Activated naive CD4-positive, alpha-beta T cell treated with anti-CD3 and anti-CD28 coated beads, Interleukin-2, amount 10 ng/mL, durations not matched to agents 7 days and 5 days (primary cell): Measurements from ENCODE around the gene GATAD2B.
A peak's percentile ranks its signal among the peaks of the same experiment; 100 is the strongest.

Experiments
- CTCF ChIA-PET: fragments of 350-600 bp; sonication (Branson Sonifier 250); formaldehyde crosslinking; loops from one replicate; lab custom pipeline; 2021; ENCODE audit warnings: antibody characterized with exemption; lab: Charles Lee
- DNase-seq: peaks from one replicate; pipeline ENCODE4 v3.0.0-alpha.2; 2020
- H3K27ac Mint-ChIP-seq: one replicate; pipeline ENCODE4 v1.8.0; 2021; ENCODE audit warnings: mild to moderate bottlenecking, moderate library complexity, mixed read lengths
- H3K27me3 Mint-ChIP-seq: one replicate; pipeline ENCODE4 v1.8.0; 2021; ENCODE audit warnings: mild to moderate bottlenecking, mixed read lengths
- H3K36me3 Mint-ChIP-seq: one replicate; pipeline ENCODE4 v1.8.0; 2021; ENCODE audit warnings: mixed read lengths
- H3K4me1 Mint-ChIP-seq: one replicate; pipeline ENCODE4 v1.8.0; 2021; ENCODE audit warnings: mixed read lengths
- H3K4me3 Mint-ChIP-seq: one replicate; pipeline ENCODE4 v1.8.0; 2021; ENCODE audit warnings: mild to moderate bottlenecking, moderate library complexity, mixed read lengths
- H3K9me3 Mint-ChIP-seq: one replicate; pipeline ENCODE4 v1.8.0; 2021; ENCODE audit warnings: mixed read lengths

The GATAD2B gene

DNA sequence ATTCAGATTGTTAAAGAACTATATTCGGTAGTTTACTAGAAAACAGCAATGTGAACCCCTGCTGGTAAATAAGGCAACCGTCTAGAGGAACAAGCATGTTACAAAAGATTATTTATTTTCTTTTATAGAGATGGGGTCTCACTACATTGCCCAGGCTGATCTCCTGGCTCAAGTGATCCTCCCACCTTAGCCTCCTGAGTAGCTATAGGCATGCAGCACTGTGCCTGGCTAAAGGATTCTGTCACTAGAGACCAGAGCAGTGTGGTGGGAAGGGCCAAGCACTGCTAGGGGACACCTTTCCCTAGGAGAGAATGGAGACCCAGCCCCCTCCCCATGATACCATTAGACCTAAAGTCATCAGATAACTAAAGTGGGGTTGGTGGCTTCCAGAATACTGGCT is 118.7 kb downstream of the GATAD2B start:
- Mint-ChIP-seq H3K4me3 (no peak overlapping the region), H3K9me3 (no peaks in the 10 kb centered on the region), H3K27me3 (no peaks in the 10 kb centered on the region), H3K4me1 (peaks cover 29% of the 10 kb centered on the region), H3K27ac (peak overlapping the region; percentile 67), H3K36me3 (peaks cover 31% of the 10 kb centered on the region)
- CTCF ChIA-PET, result interaction anchor here (1.2 to 1.4 kb wide), 2 partner anchors 142 to 182 kb away, joined by 4 to 6 read pairs; partner anchors contain the start of genes DENND4B and RAB13
- DNase-seq, result no peak

DNA sequence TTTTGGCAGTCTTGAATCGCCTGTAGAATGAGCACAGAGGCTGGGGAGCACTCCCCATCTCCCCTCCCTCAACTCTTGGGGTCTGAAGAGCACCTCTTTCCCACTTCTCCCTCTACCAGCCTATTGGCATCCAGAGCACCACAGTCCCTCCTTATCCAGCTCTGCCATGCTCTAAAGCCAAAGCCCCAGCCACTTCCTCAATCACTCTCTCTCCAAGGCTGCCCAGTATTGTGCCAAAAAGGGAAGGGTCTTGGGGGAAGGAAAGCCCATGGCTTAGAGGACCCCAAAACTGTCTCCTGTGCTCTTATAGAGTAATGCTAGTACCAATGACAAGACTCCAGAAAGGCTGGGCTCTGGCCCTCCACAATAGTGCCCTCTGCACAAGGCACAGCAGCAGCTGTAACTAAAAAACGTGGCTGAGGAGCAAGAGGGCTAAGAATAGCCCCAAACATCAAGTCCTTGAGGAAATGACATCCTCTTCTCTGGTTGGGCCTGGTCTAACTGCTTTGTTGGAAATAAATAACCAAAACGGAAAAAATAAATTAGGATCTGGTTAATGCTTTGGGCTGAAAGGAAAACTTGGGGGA is 119.2 kb downstream of the GATAD2B start:
- Mint-ChIP-seq H3K4me1 (peaks cover 29% of the 10 kb centered on the region), H3K27me3 (no peaks in the 10 kb centered on the region), H3K36me3 (peaks cover 27% of the 10 kb centered on the region), H3K9me3 (no peaks in the 10 kb centered on the region), H3K4me3 (no peak overlapping the region), H3K27ac (peak overlapping the region; percentile 1)
- no peak for DNase-seq
- CTCF ChIA-PET, result interaction anchor here (0.9 to 1.4 kb wide), 4 partner anchors 30 to 183 kb away, joined by 3 to 6 read pairs (median 4); partner anchors contain the start of genes DENND4B, GATAD2B and RAB13

DNA sequence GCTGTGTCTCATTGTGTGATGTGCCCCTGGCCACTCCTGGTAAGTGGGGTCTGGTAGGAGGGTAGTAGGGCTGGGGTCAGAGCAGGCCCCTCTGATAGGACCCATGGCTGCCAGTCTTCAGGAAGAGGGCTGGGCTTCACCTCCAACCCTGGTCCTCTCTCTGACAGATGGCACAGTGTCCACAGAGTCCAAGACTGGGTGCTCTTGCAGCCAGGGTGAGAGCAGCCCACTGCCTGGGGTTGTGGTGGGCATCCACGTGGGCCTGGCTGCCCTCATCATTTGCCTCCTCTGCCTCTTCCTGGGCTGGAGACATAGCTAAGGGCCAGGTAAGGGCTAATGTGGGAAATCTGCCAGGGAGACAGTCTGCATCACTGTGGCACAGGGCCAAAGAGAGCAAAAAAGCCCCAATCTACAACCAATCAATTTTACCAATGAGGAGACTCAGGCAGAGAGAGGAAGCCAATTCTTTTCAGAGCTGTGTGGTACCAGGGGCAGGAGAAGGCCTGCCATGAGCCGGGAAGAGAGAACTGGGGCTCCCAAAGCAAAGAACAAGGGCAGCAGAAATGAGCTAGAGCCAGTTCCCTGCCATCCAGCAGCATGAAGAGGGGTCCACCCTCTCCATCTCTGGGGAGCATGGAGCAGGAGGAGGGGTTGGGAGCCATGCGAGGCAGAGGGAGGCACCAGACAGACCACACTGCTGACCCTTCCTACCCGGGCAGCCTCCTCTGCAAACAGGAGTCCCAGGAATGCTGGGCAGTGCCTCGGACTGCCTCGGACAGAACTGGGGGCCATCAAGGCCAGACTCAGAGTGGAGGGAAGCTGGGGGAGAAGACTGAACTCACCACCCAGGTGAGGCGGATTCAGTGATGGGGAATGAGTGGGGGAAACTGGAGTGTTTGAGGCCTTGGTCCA is 120.7 kb downstream of the GATAD2B start:
- H3K9me3 Mint-ChIP-seq, result no peaks in the 10 kb centered on the region
- CTCF ChIA-PET, result interaction anchor here (0.9 to 1.1 kb wide), 2 partner anchors 28 to 121 kb away, joined by 3 read pairs; partner anchors contain the start of gene GATAD2B
- H3K27me3 Mint-ChIP-seq, result no peaks in the 10 kb centered on the region

DNA sequence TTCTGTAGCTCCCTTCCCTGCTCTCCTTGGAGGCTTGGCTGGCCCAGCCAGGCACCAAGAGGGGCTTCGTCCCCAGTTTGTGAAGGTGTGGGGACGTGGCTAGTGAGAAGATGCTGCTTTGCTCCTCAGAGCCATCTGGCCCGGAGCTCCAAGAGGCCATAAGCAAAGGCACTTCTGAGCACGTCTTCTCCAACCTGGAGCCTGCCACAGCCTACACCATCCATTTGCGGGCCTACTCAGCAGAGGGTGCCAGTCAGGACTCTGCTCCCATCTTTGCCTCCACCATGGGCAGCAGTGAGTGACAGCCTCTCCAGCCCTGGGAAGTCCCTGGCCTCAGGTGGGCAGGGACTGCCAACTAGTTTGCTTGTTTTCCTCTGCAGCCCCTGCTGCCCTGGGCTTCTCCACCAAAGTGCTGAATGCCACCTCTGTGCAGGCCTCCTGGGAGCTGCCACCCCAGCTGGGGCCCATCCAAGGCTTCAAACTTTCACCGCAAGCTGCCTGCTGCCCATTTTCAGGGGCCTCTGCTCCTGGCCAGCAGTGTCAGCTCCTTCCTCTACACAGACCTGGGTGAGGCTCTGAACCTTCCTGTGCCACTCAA is 121.6 kb downstream of the GATAD2B start:
- peak; percentile 14 for DNase-seq
- Mint-ChIP-seq H3K36me3 (peaks cover 23% of the 10 kb centered on the region), H3K4me1 (peaks cover 41% of the 10 kb centered on the region), H3K9me3 (no peaks in the 10 kb centered on the region), H3K27ac (peak overlapping the region; percentile 6), H3K4me3 (no peak overlapping the region), H3K27me3 (peaks cover 4% of the 10 kb centered on the region)
- CTCF ChIA-PET, result interaction anchor here (0.6 kb wide), 1 partner anchor 186 kb away, joined by 3 read pairs; no protein-coding TSS in a partner anchor

More for the DNA sequence above, 120.7 kb downstream of the GATAD2B start:
- H3K36me3 Mint-ChIP-seq, result peaks cover 26% of the 10 kb centered on the region
- no peak overlapping the region for H3K4me3 Mint-ChIP-seq
- no peak overlapping the region for H3K27ac Mint-ChIP-seq
- DNase-seq, result no peak
- peaks cover 37% of the 10 kb centered on the region for H3K4me1 Mint-ChIP-seq

DNA sequence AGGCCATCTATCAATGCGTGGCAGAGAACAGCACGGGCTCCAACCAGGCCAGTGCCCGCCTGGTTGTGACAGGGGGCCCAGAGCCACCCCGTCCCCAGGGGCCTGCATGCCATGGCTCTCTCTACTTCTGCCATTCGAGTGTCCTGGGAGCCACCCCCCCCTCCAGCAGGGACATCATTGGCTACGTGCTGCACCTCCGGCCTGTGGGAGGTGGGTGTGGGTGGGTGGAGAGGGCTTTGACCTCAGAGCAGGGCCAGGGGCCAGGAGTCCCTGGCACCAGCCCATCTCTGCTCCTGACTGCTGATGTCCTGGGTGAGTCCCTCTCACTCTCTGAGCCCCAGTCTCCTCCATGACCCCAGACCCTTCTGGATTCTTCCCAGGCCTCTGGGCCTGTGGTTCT is 122.3 kb downstream of the GATAD2B start:
- no peaks in the 10 kb centered on the region for H3K9me3 Mint-ChIP-seq
- H3K4me3 Mint-ChIP-seq, result no peak overlapping the region
- peaks cover 4% of the 10 kb centered on the region for H3K27me3 Mint-ChIP-seq
- no peak for DNase-seq
- peak overlapping the region; percentile 6 for H3K27ac Mint-ChIP-seq
- peaks cover 41% of the 10 kb centered on the region for H3K4me1 Mint-ChIP-seq
- CTCF ChIA-PET, result no interaction called here
- H3K36me3 Mint-ChIP-seq, result peaks cover 22% of the 10 kb centered on the region

DNA sequence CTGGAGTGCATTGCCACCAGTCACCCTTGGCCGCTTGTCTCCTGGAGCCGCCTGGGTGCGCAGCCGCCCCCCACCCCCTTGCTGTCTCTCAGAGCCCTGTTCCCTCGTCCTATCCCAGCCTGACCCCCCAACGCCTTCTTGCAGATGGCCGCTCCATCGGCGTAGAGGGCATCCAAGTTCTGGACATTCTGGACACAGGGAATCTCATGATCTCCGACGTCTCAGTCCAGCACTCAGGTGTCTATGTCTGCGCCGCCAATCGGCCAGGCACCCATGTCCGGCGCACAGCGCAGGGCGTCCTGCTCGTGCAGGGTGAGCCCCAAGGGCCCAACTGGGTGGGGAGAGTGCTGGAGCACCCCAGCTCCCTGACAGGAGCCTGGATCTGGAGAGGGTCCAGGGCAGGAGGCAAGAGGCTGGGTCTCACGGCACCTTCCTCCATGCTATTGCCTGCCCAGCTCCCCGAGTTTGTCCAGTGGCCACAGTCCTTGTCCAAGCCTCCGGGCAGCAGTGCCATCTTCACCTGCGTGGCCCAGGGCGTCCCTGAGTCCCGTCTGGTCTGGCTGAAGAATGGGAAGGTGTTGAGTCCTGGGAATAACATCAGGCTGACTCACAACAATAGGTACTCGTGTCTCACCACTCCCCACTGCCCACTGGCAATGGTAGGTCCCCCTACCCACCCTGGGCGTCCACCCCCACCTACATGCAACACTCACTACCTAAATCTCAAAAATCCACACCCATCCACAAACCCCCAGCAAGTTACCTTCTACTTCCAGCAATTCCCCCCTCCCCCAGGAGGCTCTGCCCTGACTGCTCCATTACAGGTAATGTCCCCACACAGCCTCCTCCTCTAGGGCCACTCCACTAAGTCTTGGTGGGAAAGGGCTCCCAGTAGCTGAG is 123.0 kb downstream of the GATAD2B start:
- no peak overlapping the region for H3K4me3 Mint-ChIP-seq
- H3K36me3 Mint-ChIP-seq, result peaks cover 19% of the 10 kb centered on the region
- no peaks in the 10 kb centered on the region for H3K9me3 Mint-ChIP-seq
- no peak for DNase-seq
- CTCF ChIA-PET, result interaction anchor here (3.7 kb wide), 1 partner anchor 186 kb away, joined by 54 read pairs; the partner anchor contains the start of gene RAB13
- H3K27me3 Mint-ChIP-seq, result peaks cover 4% of the 10 kb centered on the region
- H3K27ac Mint-ChIP-seq, result no peak overlapping the region
- peaks cover 35% of the 10 kb centered on the region for H3K4me1 Mint-ChIP-seq

DNA sequence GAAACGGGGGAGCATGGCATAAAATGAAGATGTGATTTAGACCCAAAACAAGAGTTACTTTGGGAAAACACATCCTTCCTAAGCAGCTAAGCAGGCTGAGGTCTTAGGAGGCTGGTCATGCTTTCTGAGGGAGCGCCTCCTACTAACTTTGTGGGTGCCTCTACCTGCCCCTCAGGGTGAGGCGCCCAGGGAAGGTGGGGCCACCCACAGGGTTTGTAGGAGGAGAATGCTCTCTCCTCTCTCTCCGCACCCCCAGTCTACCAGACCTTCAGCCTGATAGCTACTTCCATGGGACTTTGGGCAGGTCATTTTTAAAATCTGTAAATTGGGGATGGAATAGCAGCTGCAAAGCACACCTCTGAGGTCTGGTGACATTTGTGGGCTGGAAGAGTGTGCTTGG is 123.8 kb downstream of the GATAD2B start:
- Mint-ChIP-seq H3K27ac (no peak overlapping the region), H3K36me3 (peaks cover 17% of the 10 kb centered on the region), H3K9me3 (no peaks in the 10 kb centered on the region), H3K4me3 (no peak overlapping the region), H3K4me1 (peaks cover 32% of the 10 kb centered on the region), H3K27me3 (peaks cover 4% of the 10 kb centered on the region)
- CTCF ChIA-PET, result interaction anchor here (0.7 to 3.7 kb wide), 3 partner anchors 18 to 187 kb away, joined by 3 to 54 read pairs (median 4); partner anchors contain the start of gene RAB13
- no peak for DNase-seq

DNA sequence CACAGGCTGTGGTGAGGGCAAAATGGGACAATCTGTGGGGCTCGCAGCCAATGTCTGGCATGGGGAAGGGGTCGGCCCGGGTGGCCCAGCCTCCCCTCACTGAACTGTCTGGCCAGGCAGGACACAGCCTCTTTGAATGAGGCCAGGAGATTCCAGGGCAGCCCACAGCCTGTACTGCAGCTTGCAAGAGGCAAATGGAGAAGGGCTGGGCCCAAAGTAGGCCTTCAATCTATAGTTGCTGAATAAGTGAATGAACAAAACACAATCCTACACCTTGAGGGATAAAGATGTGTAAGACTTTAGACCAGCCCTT is 124.3 kb downstream of the GATAD2B start:
- DNase-seq, result peak; percentile 19
- peaks cover 27% of the 10 kb centered on the region for H3K4me1 Mint-ChIP-seq
- peaks cover 4% of the 10 kb centered on the region for H3K27me3 Mint-ChIP-seq
- H3K4me3 Mint-ChIP-seq, result no peak overlapping the region
- H3K27ac Mint-ChIP-seq, result no peak overlapping the region
- H3K36me3 Mint-ChIP-seq, result peaks cover 11% of the 10 kb centered on the region
- H3K9me3 Mint-ChIP-seq, result no peaks in the 10 kb centered on the region
- CTCF ChIA-PET, result interaction anchor here (0.8 to 3.7 kb wide), 5 partner anchors 19 to 187 kb away, joined by 3 to 54 read pairs (median 4); partner anchors contain the start of genes GATAD2B and RAB13

DNA sequence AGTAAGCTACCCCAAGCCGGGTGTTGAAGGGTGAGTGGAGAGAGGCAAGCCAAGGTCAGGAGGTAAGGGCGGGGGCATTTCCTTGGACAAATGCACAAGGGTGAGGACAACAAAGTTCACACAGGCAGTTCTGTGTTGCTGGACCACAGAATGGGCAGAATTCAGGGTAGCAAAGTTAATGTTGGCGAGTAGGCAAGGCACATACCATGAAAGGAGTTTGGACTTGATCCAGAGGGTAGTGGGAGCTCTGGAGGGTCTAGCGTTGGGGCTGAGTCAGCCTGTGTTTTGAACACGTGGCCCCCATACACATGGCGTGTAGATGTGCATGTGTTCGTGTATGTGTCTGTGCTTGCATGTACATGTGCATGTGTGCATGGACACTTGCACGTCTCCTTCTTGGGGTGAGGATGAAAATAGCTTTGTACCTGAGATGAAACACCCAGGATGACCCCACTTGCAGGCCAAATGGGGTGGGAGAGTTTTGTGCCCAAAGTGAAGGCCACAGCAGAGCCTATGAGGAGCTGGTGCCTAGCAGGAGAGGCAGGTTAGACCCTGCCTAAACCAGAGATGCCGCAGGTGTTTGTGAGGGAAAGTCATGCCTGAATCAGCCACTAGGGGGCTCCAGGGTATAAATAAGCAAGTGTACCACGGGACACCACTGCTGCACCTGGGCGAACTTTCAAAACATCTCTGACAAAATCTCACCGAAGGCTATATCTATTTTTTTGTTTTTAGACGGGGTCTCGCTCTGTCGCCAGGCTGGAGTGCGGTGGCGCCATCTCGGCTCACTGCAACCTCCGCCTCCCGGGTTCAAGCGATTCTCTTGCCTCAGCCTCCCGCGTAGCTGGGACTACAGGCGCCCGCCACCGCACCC is 125.7 kb downstream of the GATAD2B start:
- no peak overlapping the region for H3K4me3 Mint-ChIP-seq
- peaks cover 3% of the 10 kb centered on the region for H3K36me3 Mint-ChIP-seq
- H3K27ac Mint-ChIP-seq, result no peak overlapping the region
- CTCF ChIA-PET, result interaction anchor here (0.9 to 3.7 kb wide), 21 partner anchors 8 to 475 kb away, joined by 3 to 54 read pairs (median 3); partner anchors contain the start of genes CREB3L4, DENND4B, JTB and RAB13
- H3K27me3 Mint-ChIP-seq, result peaks cover 12% of the 10 kb centered on the region
- peak; percentile 91 for DNase-seq
- H3K9me3 Mint-ChIP-seq, result no peaks in the 10 kb centered on the region
- H3K4me1 Mint-ChIP-seq, result peaks cover 37% of the 10 kb centered on the region

DNA sequence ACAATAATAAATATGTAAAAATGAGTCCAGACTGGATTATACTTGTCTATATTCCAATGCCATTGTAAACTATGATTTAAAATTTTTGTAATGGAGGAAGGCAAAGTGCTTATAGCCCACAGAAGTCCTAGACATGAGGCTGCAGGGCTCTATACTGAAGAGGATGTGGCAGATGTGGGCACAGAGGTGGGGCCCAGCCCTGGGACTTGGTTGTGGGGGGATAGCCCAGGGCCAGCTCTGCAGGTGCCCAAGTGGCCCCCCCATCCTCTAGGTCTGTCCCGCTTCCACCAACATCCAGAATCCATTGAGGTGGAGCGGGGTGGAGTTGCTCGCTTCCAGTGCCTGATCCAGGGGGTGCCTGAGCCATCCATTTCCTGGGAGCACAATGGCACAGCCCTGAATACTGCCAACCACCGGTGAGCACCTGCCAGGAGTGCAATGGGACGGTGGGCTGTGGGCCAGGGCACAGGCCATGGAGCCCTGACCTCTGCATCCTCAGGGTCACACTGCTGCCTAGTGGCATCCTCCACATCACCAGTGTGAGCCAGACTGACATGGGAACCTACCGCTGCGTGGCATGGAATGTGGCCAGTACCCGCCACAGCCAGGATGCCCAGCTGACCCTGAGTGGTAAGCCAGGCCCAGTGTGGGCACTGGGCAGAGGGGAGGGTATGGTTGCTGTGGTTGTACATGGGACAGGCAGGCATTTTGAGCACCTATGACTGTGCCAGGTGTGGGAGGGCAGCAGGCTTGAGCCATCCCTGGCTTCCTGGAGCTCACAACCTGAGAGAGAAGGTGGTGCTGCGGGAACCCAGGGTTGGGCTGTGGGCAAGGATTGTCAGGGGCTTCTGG is 126.6 kb downstream of the GATAD2B start:
- Mint-ChIP-seq H3K36me3 (peaks cover 2% of the 10 kb centered on the region), H3K4me1 (peaks cover 46% of the 10 kb centered on the region), H3K4me3 (no peak overlapping the region), H3K27me3 (peaks cover 12% of the 10 kb centered on the region), H3K9me3 (no peaks in the 10 kb centered on the region), H3K27ac (no peak overlapping the region)
- CTCF ChIA-PET, result interaction anchor here (0.9 to 3.7 kb wide), 17 partner anchors 9 to 475 kb away, joined by 3 to 54 read pairs (median 3); partner anchors contain the start of genes CREB3L4, DENND4B, JTB and RAB13
- peak; percentile 29 for DNase-seq

DNA sequence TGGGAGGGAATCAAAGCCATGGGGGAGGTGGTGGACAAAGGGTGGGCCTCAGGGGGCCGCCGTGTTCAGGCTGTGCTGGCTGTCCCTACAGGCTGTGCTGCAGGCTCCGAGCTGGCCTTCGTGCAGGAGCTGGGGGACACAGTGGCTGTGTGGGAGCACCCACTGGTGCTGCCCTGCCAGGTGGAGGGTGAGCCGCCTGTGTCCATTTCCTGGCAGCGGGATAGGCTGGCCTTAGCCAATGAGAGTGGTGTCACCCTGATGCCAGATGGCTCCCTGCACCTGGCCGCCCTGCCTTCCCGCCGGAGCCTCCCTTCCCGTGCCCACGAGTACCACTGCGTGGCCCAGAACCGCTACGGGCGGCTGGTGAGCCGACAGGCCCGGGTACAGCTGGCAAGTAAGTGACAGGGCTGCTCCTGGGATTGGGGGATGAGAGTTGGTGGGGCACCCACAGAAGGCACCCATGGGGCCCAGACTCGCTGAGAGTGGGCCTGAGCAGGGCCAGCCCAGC is 127.4 kb downstream of the GATAD2B start:
- no peak overlapping the region for H3K27ac Mint-ChIP-seq
- no peak overlapping the region for H3K4me3 Mint-ChIP-seq
- H3K36me3 Mint-ChIP-seq, result peaks cover 2% of the 10 kb centered on the region
- H3K9me3 Mint-ChIP-seq, result no peaks in the 10 kb centered on the region
- CTCF ChIA-PET, result interaction anchor here (1.1 to 2.2 kb wide), 2 partner anchors 12 to 151 kb away, joined by 3 to 5 read pairs; partner anchors contain the start of gene DENND4B
- peak; percentile 19 for DNase-seq
- H3K27me3 Mint-ChIP-seq, result peaks cover 12% of the 10 kb centered on the region
- peaks cover 54% of the 10 kb centered on the region for H3K4me1 Mint-ChIP-seq
